A549 (cell line): ENCODE data around the gene LAMA3.

Experiments
- EHF ChIP-seq: fragments of 250-450 bp; sonication (Bioruptor Pico); IDR thresholded peaks from 2 replicates; pipeline ENCODE4 v1.5.0; 2020; ENCODE audit warnings: mild to moderate bottlenecking
- ESRRA ChIP-seq: fragments of 150-350 bp; IDR thresholded peaks from 2 replicates; pipeline ENCODE4 v1.6.1; 2014; ENCODE audit warnings: mild to moderate bottlenecking, low read length, borderline replicate concordance
- HDAC2 ChIP-seq: fragments of 200-600 bp; sonication (generic); IDR thresholded peaks from 2 replicates; pipeline ENCODE4 v1.6.1; 2016
- MAFK ChIP-seq: fragments of 450-650 bp; IDR thresholded peaks from 2 replicates; pipeline ENCODE4 v1.6.1; 2014; ENCODE audit not compliant: partially characterized antibody
- POLR2A ChIP-seq: IDR thresholded peaks from 2 replicates; pipeline ENCODE4 v1.6.1; 2012; ENCODE audit warnings: mild to moderate bottlenecking, low read length
- POLR2AphosphoS2 ChIP-seq: conservative IDR thresholded peaks from 2 replicates; pipeline ENCODE4 v1.6.1; 2012; ENCODE audit warnings: low read length, improper control_type of control experiment, inconsistent platforms
- RAD21 ChIP-seq, 2 experiments: fragments of >200 bp in 1 of 2; sonication (Bioruptor Twin) in 1 of 2; formaldehyde crosslinking in 1 of 2; IDR thresholded peaks in 1 of 2; conservative IDR thresholded peaks in 1 of 2; 2 replicates in 1 of 2; 3 replicates in 1 of 2; pipeline ENCODE4 v1.6.1; 2012 to 2018; ENCODE audit warnings: inconsistent platforms in 1 of 2
- SMC3 ChIP-seq: fragments of >200 bp; sonication (Bioruptor Twin); formaldehyde crosslinking; IDR thresholded peaks from 3 replicates; pipeline ENCODE4 v1.6.1; 2018; ENCODE audit warnings: inconsistent platforms
- TF ChIP-seq, protein P1 (sequence below): fragments of >200 bp; sonication (Bioruptor Twin); formaldehyde crosslinking; IDR thresholded peaks from 3 replicates; pipeline ENCODE4 v1.5.1; 2016
- TF ChIP-seq, protein P2 (sequence below): IDR thresholded peaks from 2 replicates; pipeline ENCODE4 v1.6.1; 2012

DNA sequence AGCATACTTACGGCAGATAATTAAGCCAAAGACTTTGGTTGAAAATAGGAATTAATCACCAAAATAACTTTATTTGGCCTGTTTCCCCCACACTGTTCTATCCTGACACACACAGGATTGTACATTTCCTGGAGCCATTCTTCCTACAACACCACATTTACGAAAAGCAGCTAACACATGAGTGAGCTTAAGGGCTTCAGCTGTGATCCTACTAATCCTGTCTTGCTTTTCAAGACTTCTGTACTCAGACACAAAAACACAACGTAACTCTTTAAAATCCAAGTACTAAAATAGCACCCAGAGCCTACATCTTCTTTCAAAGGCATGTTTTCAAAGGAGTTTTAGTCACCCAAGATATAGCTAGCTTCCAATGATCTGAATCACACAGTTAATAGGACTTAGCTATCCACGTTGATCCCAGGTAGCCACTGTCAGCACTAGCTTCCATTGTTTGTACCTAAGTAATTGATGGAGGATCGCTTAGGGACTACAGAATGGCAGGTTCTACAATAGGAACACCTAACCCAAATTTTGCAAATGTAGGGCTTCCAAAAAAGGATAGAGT lies 282.5 kb downstream of the LAMA3 start:
- TF ChIP-seq, protein P1, sequence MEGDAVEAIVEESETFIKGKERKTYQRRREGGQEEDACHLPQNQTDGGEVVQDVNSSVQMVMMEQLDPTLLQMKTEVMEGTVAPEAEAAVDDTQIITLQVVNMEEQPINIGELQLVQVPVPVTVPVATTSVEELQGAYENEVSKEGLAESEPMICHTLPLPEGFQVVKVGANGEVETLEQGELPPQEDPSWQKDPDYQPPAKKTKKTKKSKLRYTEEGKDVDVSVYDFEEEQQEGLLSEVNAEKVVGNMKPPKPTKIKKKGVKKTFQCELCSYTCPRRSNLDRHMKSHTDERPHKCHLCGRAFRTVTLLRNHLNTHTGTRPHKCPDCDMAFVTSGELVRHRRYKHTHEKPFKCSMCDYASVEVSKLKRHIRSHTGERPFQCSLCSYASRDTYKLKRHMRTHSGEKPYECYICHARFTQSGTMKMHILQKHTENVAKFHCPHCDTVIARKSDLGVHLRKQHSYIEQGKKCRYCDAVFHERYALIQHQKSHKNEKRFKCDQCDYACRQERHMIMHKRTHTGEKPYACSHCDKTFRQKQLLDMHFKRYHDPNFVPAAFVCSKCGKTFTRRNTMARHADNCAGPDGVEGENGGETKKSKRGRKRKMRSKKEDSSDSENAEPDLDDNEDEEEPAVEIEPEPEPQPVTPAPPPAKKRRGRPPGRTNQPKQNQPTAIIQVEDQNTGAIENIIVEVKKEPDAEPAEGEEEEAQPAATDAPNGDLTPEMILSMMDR = no peak
- TF ChIP-seq SMC3 (no peak), POLR2A (no peak), HDAC2 (no peak), ESRRA (no peak), EHF (no peak), POLR2AphosphoS2 (no peak), MAFK (no peak), RAD21 (conservative IDR thresholded peaks at IDR 0.05 in 1 of 2, IDR thresholded peaks at IDR 0.05 in 1 of 2) (no peak)
- TF ChIP-seq, protein P2, sequence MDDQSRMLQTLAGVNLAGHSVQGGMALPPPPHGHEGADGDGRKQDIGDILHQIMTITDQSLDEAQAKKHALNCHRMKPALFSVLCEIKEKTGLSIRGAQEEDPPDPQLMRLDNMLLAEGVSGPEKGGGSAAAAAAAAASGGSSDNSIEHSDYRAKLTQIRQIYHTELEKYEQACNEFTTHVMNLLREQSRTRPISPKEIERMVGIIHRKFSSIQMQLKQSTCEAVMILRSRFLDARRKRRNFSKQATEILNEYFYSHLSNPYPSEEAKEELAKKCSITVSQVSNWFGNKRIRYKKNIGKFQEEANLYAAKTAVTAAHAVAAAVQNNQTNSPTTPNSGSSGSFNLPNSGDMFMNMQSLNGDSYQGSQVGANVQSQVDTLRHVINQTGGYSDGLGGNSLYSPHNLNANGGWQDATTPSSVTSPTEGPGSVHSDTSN = no peak
